HEK293T (cell line): Measurements from ENCODE around the gene TRAF3.
"Not testable (repeated sequence)": the region's sequence is repeated elsewhere in the genome, so short reads cannot be mapped to it uniquely, and the experiment has no call there.

ENCODE experiments used
- CTCF ChIA-PET: fragments of 350-600 bp; formaldehyde crosslinking; extraction: SDS; loops from one replicate; lab custom pipeline; 2021; ENCODE audit warnings: antibody characterized with exemption, inconsistent platforms; lab: Yijun Ruan, JAX
- POLR2A ChIA-PET: fragments of 350-600 bp; formaldehyde crosslinking; extraction: SDS; loops from one replicate; lab custom pipeline; 2020; ENCODE audit warnings: antibody characterized with exemption, inconsistent platforms; lab: Yijun Ruan, JAX
- DNase-seq: peaks from one replicate; pipeline ENCODE4 v3.0.0; 2012; ENCODE audit warnings: mixed read lengths; ENCODE audit errors: extremely low spot score
- ARNT ChIP-seq: fragments of 450-650 bp; IDR thresholded peaks from 2 replicates; pipeline ENCODE4 v1.6.1; 2017; ENCODE audit warnings: mild to moderate bottlenecking
- BHLHE40 ChIP-seq: fragments of 450-650 bp; IDR thresholded peaks from 2 replicates; pipeline ENCODE4 v1.6.1; 2016; ENCODE audit warnings: mild to moderate bottlenecking, moderate library complexity, borderline replicate concordance
- CTBP1 ChIP-seq: fragments of 450-650 bp; IDR thresholded peaks from 2 replicates; pipeline ENCODE4 v1.6.1; 2016; ENCODE audit warnings: borderline replicate concordance
- ELF4 ChIP-seq: fragments of 450-650 bp; IDR thresholded peaks from 2 replicates; pipeline ENCODE4 v1.6.1; 2017; ENCODE audit warnings: antibody characterized with exemption
- FOXA1 ChIP-seq: fragments of 450-650 bp; IDR thresholded peaks from 2 replicates; pipeline ENCODE4 v1.6.1; 2016; ENCODE audit warnings: mild to moderate bottlenecking
- FOXK2 ChIP-seq: fragments of 450-650 bp; IDR thresholded peaks from 2 replicates; pipeline ENCODE4 v1.6.1; 2016; ENCODE audit warnings: mild to moderate bottlenecking
- FOXM1 ChIP-seq: fragments of 450-650 bp; IDR thresholded peaks from 2 replicates; pipeline ENCODE4 v1.6.1; 2017; ENCODE audit warnings: mild to moderate bottlenecking, borderline replicate concordance
- HDGF ChIP-seq: fragments of 450-650 bp; IDR thresholded peaks from 2 replicates; pipeline ENCODE4 v1.6.1; 2017; ENCODE audit warnings: antibody characterized with exemption, borderline replicate concordance
- L3MBTL2 ChIP-seq: fragments of 450-650 bp; conservative IDR thresholded peaks from 2 replicates; pipeline ENCODE4 v1.6.1; 2016; ENCODE audit warnings: mild to moderate bottlenecking
- LEF1 ChIP-seq: fragments of 450-650 bp; IDR thresholded peaks from 2 replicates; pipeline ENCODE4 v1.6.1; 2017; ENCODE audit warnings: mild to moderate bottlenecking, borderline replicate concordance
- NFRKB ChIP-seq: fragments of 450-650 bp; IDR thresholded peaks from 2 replicates; pipeline ENCODE4 v1.6.1; 2016; ENCODE audit warnings: mild to moderate bottlenecking, moderate library complexity
- PKNOX1 ChIP-seq: fragments of 450-650 bp; IDR thresholded peaks from 2 replicates; pipeline ENCODE4 v1.6.1; 2016
- SP1 ChIP-seq: fragments of 450-650 bp; IDR thresholded peaks from 2 replicates; pipeline ENCODE4 v1.6.1; 2017
- SUZ12 ChIP-seq: fragments of 450-650 bp; IDR thresholded peaks from 2 replicates; pipeline ENCODE4 v1.6.1; 2016; ENCODE audit warnings: mild to moderate bottlenecking
- TARDBP ChIP-seq: fragments of 450-650 bp; IDR thresholded peaks from 2 replicates; pipeline ENCODE4 v1.6.1; 2016
- ZNF384 ChIP-seq: fragments of 450-650 bp; IDR thresholded peaks from 2 replicates; pipeline ENCODE4 v1.6.1; 2016

Gene TRAF3

GRCh38 chr14:102875652-102876051 lies 98.4 kb downstream of the TRAF3 start:
- no peak for DNase-seq

GRCh38 chr14:102877511-102877910 lies 100.3 kb downstream of the TRAF3 start:
- CTCF ChIA-PET, POLR2A ChIA-PET, DNase-seq: not testable (repeated sequence)

More at GRCh38 chr14:102875652-102876051, 98.4 kb downstream of the TRAF3 start:
- TF ChIP-seq FOXM1 (no peak), SP1 (no peak), ZNF384 (no peak), TARDBP (no peak), NFRKB (no peak), LEF1 (no peak), ELF4 (no peak), FOXA1 (no peak), FOXK2 (no peak), SUZ12 (no peak), HDGF (no peak), CTBP1 (no peak), ARNT (no peak), PKNOX1 (no peak), BHLHE40 (no peak)
- ChIA-PET POLR2A (no interaction called here), CTCF (interaction anchor here (1.0 kb wide), 1 partner anchor 13 kb away, joined by 3 read pairs; no protein-coding TSS in a partner anchor)

GRCh38 chr14:102878174-102878969 lies 101.1 kb downstream of the TRAF3 start:
- CTCF ChIA-PET: interaction anchor here (0.6 kb wide), 1 partner anchor 81 kb away, joined by 6 read pairs; no protein-coding TSS in a partner anchor
- TF ChIP-seq SP1 (no peak), HDGF (no peak), PKNOX1 (no peak), TARDBP (no peak), LEF1 (no peak), BHLHE40 (no peak), ARNT (no peak), FOXA1 (no peak), NFRKB (no peak), ELF4 (no peak), FOXM1 (no peak)
- no peak for DNase-seq
- POLR2A ChIA-PET: no interaction called here

GRCh38 chr14:102878970-102879460 lies 101.8 kb downstream of the TRAF3 start:
- TF ChIP-seq ELF4: no peak
- no peak for TF ChIP-seq ARNT
- TF ChIP-seq L3MBTL2: no peak
- TF ChIP-seq PKNOX1: no peak
- TF ChIP-seq FOXK2: no peak
- no peak for TF ChIP-seq SP1
- TF ChIP-seq CTBP1: no peak
- no peak for TF ChIP-seq TARDBP
- TF ChIP-seq FOXA1: no peak
- TF ChIP-seq LEF1: no peak
- no peak for TF ChIP-seq ZNF384
- TF ChIP-seq FOXM1: no peak
- no peak for TF ChIP-seq SUZ12
- no peak for TF ChIP-seq HDGF
- TF ChIP-seq BHLHE40: no peak
- no peak for DNase-seq
- POLR2A ChIA-PET: no interaction called here
- CTCF ChIA-PET: no interaction called here

GRCh38 chr14:102882226-102882906 lies 105.1 kb downstream of the TRAF3 start:
- ChIA-PET CTCF (no interaction called here), POLR2A (no interaction called here)

More at GRCh38 chr14:102882226-102882906, 105.1 kb downstream of the TRAF3 start:
- no peak for DNase-seq
- TF ChIP-seq HDGF: no peak
- no peak for TF ChIP-seq L3MBTL2
- no peak for TF ChIP-seq FOXM1
- TF ChIP-seq FOXK2: no peak
- TF ChIP-seq FOXA1: no peak
- TF ChIP-seq ZNF384: no peak
- TF ChIP-seq CTBP1: no peak
- TF ChIP-seq ARNT: no peak
- no peak for TF ChIP-seq ELF4
- TF ChIP-seq PKNOX1: no peak
- no peak for TF ChIP-seq SUZ12
- TF ChIP-seq NFRKB: no peak
- TF ChIP-seq SP1: no peak
- TF ChIP-seq LEF1: no peak
- TF ChIP-seq BHLHE40: no peak
- no peak for TF ChIP-seq TARDBP
